ENCODE results near the gene SUMF2. TPM values are rescaled to one million over a fixed set of nuclear protein-coding genes. Genes with fewer than 3 reads are reported as not detected.
"Not testable (repeated sequence)": the region's sequence is repeated elsewhere in the genome, so short reads cannot be mapped to it uniquely, and the experiment has no call there.

SUMF2 gene
- polyA plus RNA-seq (ENCODE audit: insufficient read length in 4 of 4), result 100 to 1,000 TPM in 3 of 4 donors, 10 to 100 TPM in 1; 76.4 to 158 (median 143) TPM

GRCh38 chr7:56063882-56064625, at the start of gene SUMF2:
SUMF2 (plus strand) TSS chr7:56064286; CDS start chr7:56064312, 26 bp downstream.
- peak; percentile 79 to 86 (median 84) for DNase-seq (ENCODE audit: low read depth in 4 of 4, low spot score in 2 of 4)

- not testable (repeated sequence) for DNase-seq (ENCODE audit: low read depth in 4 of 4, low spot score in 2 of 4)
Measured at GRCh38 chr7:56017015-56017414, 47.1 kb upstream of the SUMF2 start.

GRCh38 chr7:56019501-56019900, 44.6 kb upstream of the SUMF2 start:
- no peak for DNase-seq (ENCODE audit: low read depth in 4 of 4, low spot score in 2 of 4)

GRCh38 chr7:56023500-56023899, 40.6 kb upstream of the SUMF2 start:
- no peak for DNase-seq (ENCODE audit: low read depth in 4 of 4, low spot score in 2 of 4)

- no peak for DNase-seq (ENCODE audit: low read depth in 4 of 4, low spot score in 2 of 4)
Measured at GRCh38 chr7:56026538-56026937, 37.5 kb upstream of the SUMF2 start.

- no peak for DNase-seq (ENCODE audit: low read depth in 4 of 4, low spot score in 2 of 4)
Measured at GRCh38 chr7:56028942-56029630, 35.0 kb upstream of the SUMF2 start.

- no peak for DNase-seq (ENCODE audit: low read depth in 4 of 4, low spot score in 2 of 4)
Measured at GRCh38 chr7:56030340-56030739, 33.7 kb upstream of the SUMF2 start.

- DNase-seq (ENCODE audit: low read depth in 4 of 4, low spot score in 2 of 4), result not testable (repeated sequence)
Measured at GRCh38 chr7:56031556-56031955, 32.5 kb upstream of the SUMF2 start.

- DNase-seq (ENCODE audit: low read depth in 4 of 4, low spot score in 2 of 4), result not testable (repeated sequence)
Measured at GRCh38 chr7:56032578-56032977, 31.5 kb upstream of the SUMF2 start.

- peak in 2 of 4 donors; percentile 62 to 69 for DNase-seq (ENCODE audit: low read depth in 4 of 4, low spot score in 2 of 4)
Measured at GRCh38 chr7:56033671-56034432, 30.2 kb upstream of the SUMF2 start.

GRCh38 chr7:56040730-56041129, 23.4 kb upstream of the SUMF2 start:
- no peak for DNase-seq (ENCODE audit: low read depth in 4 of 4, low spot score in 2 of 4)

- DNase-seq (ENCODE audit: low read depth in 4 of 4, low spot score in 2 of 4), result not testable (repeated sequence)
Measured at GRCh38 chr7:56045758-56046157, 18.3 kb upstream of the SUMF2 start.

GRCh38 chr7:56046721-56047445, 17.2 kb upstream of the SUMF2 start:
- DNase-seq (ENCODE audit: low read depth in 4 of 4, low spot score in 2 of 4), result no peak

- not testable (repeated sequence) for DNase-seq (ENCODE audit: low read depth in 4 of 4, low spot score in 2 of 4)
Measured at GRCh38 chr7:56047446-56048116, 16.5 kb upstream of the SUMF2 start.

GRCh38 chr7:56048245-56048644, 15.8 kb upstream of the SUMF2 start:
- no peak for DNase-seq (ENCODE audit: low read depth in 4 of 4, low spot score in 2 of 4)

- not testable (repeated sequence) for DNase-seq (ENCODE audit: low read depth in 4 of 4, low spot score in 2 of 4)
Measured at GRCh38 chr7:56048763-56049162, 15.3 kb upstream of the SUMF2 start.

GRCh38 chr7:56051053-56051338, 13.1 kb upstream of the SUMF2 start:
- DNase-seq (ENCODE audit: low read depth in 4 of 4, low spot score in 2 of 4), result no peak

GRCh38 chr7:56051339-56052191, 12.5 kb upstream of the SUMF2 start, which contains the start of the genes CCT6A and PSPH:
CCT6A (plus strand) TSS chr7:56051765; CDS start chr7:56051849, 84 bp downstream.
PSPH (minus strand) TSS chr7:56051444; CDS start chr7:56021212, 30,232 bp downstream.
- peak in 3 of 4 donors; percentile 95 to 97 (median 96) for DNase-seq (ENCODE audit: low read depth in 4 of 4, low spot score in 2 of 4)

- no peak for DNase-seq (ENCODE audit: low read depth in 4 of 4, low spot score in 2 of 4)
Measured at GRCh38 chr7:56053379-56053778, 10.7 kb upstream of the SUMF2 start.

All from left renal cortex interstitium (tissue), 4 donors.